ENCODE measurements around the gene PIGS. TPM values are rescaled to one million over a fixed set of nuclear protein-coding genes. Genes with fewer than 3 reads are reported as not detected.

The PIGS gene
- total and polyA plus RNA-seq, 2 of the 13 experiments (the other 11 are each of a cell fraction or from before 2014, with no cell fraction given) = 31.7 to 42.6 TPM

DNA sequence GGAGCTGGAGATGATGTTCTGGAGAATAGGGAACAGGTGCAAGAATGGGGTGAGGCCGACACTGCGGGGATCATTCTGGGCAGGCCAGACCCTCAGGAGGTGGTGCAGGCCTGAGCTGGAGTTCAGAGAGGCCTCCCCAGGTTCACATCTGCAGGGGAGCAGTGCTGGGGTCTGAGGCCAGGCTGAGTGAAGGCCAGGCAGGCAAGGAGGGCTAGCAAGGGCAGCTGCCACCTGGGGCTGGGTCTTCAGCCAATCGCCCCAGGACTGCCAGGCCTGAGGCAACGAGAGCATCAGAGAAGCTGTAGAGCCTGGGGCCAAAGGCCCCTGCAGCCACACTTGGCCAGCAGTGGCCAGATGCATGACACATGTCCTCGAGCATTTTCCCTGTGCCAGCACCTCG lies 50.6 kb downstream of the PIGS start (continued):
- TF ChIP-seq ZNF629 (CRISPR knock-in tag; conservative IDR thresholded peaks at IDR 0.05) (no peak), PRPF4 (IDR thresholded peaks at IDR 0.05; ENCODE audit: low read depth, low read length, poor library complexity, severe bottlenecking) (no peak), SETDB1 (CRISPR knock-in tag; IDR thresholded peaks at IDR 0.05; ENCODE audit: borderline replicate concordance) (no peak), ZNF10 (CRISPR knock-in tag; IDR thresholded peaks at IDR 0.05; ENCODE audit: borderline replicate concordance, low read depth) (no peak), ZNF598 (CRISPR knock-in tag; IDR thresholded peaks at IDR 0.05; ENCODE audit: borderline replicate concordance) (no peak), ARHGAP35 (CRISPR knock-in tag; IDR thresholded peaks at IDR 0.05; ENCODE audit: borderline replicate concordance) (no peak), SCMH1 (CRISPR knock-in tag; IDR thresholded peaks at IDR 0.05; ENCODE audit: borderline replicate concordance) (no peak), HOXD1 (CRISPR knock-in tag; IDR thresholded peaks at IDR 0.05) (no peak), ZNF101 (CRISPR knock-in tag; IDR thresholded peaks at IDR 0.05; ENCODE audit: borderline replicate concordance, low read depth) (no peak), GZF1 (CRISPR knock-in tag; IDR thresholded peaks at IDR 0.05) (no peak)
- TF ChIP-seq, protein P1, sequence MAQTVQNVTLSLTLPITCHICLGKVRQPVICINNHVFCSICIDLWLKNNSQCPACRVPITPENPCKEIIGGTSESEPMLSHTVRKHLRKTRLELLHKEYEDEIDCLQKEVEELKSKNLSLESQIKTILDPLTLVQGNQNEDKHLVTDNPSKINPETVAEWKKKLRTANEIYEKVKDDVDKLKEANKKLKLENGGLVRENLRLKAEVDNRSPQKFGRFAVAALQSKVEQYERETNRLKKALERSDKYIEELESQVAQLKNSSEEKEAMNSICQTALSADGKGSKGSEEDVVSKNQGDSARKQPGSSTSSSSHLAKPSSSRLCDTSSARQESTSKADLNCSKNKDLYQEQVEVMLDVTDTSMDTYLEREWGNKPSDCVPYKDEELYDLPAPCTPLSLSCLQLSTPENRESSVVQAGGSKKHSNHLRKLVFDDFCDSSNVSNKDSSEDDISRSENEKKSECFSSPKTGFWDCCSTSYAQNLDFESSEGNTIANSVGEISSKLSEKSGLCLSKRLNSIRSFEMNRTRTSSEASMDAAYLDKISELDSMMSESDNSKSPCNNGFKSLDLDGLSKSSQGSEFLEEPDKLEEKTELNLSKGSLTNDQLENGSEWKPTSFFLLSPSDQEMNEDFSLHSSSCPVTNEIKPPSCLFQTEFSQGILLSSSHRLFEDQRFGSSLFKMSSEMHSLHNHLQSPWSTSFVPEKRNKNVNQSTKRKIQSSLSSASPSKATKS (CRISPR knock-in tag; IDR thresholded peaks at IDR 0.05) = no peak

- Histone ChIP-seq H3K27me3 (ENCODE audit: control insufficient read depth in 1 of 2, insufficient read depth in 2 of 2, low read length in 2 of 2) (peaks cover 2 to 38% of the 10 kb centered on the region in 2 experiments; a peak in 4 of 5 replicates), H4K20me1 (ENCODE audit: insufficient read depth, low read length) (no peaks in the 10 kb centered on the region), H3K27ac (ENCODE audit: extremely low read length, insufficient read depth, low read length) (no peak overlapping the region), H3K79me2 (ENCODE audit: insufficient read depth, low read length) (no peaks in the 10 kb centered on the region), H3K9me3 (ENCODE audit: low read length) (no peaks in the 10 kb centered on the region), H3K9ac (ENCODE audit: insufficient read depth, low read depth, low read length) (no peak overlapping the region), H2AFZ (ENCODE audit: low read length) (no peak overlapping the region), H3K4me1 (ENCODE audit: insufficient read depth, low read length) (peaks cover 5% of the 10 kb centered on the region; the same call in 1 of the 2 replicates), H3K4me2 (ENCODE audit: low read depth, low read length) (no peak overlapping the region), H3K36me3 (replicated peaks in 1 of 2; ENCODE audit: control insufficient read depth in 1 of 2, insufficient read depth in 2 of 2, low read length in 2 of 2) (no peaks in the 10 kb centered on the region), H3K4me3 (replicated peaks in 1 of 3; ENCODE audit: insufficient read depth in 1 of 3, low read depth in 2 of 3, low read length in 3 of 3) (no peak overlapping the region)
- in situ Hi-C loops (cut with HindIII; ENCODE audit: extremely low pct_ligation_motif_present, low pct_unique_long_range_greater_than_20kb) = no loop called here
- BruUV-seq (replicated peaks) = no TSS peak
- WGBS (ENCODE audit: low lambda C conversion rate) = 17% methylated on average over 4 of the region's 5 CpGs
- FAIRE-seq (no peak), ATAC-seq (no peak), DNase-seq (ENCODE audit: low spot score) (no peak)
- ChIA-PET CTCF (ENCODE audit: low intra/inter-chr PET ratio, low total read pairs) (no interaction called here), POLR2A (no interaction called here)
- intact Hi-C loops (cut with micrococcal nuclease; ENCODE audit: unreplicated experiment) = no loop called here
- TF ChIP-seq ZNF329 (CRISPR knock-in tag; IDR thresholded peaks at IDR 0.05; ENCODE audit: low read depth) (no peak), ZNF720 (CRISPR knock-in tag; IDR thresholded peaks at IDR 0.05) (no peak), MED13 (CRISPR knock-in tag; IDR thresholded peaks at IDR 0.05) (no peak), SRF (IDR thresholded peaks at IDR 0.05; ENCODE audit: low read depth, low read length) (no peak), MYPOP (CRISPR knock-in tag; IDR thresholded peaks at IDR 0.05) (no peak), ZBTB10 (CRISPR knock-in tag; IDR thresholded peaks at IDR 0.05; ENCODE audit: borderline replicate concordance) (no peak)
Observed at GRCh38 chr17:28519236-28519635, 52.1 kb downstream of the PIGS start.
